H9 (cell line): ENCODE data around the gene KLLN. TPM values are rescaled to one million over a fixed set of nuclear protein-coding genes. Genes with fewer than 3 reads are reported as not detected.
A peak's percentile ranks its signal among the peaks of the same experiment; 100 is the strongest.

Experiments used
- DNase-seq: peaks from one replicate; pipeline ENCODE4 v3.0.0-alpha.2; 2017
- H2AFZ ChIP-seq: one replicate; pipeline ENCODE4 v1.6.1; 2013; ENCODE audit warnings: mild to moderate bottlenecking, low read length, control low read depth, moderate library complexity
- H2AK5ac ChIP-seq: 2 replicates; pipeline ENCODE4 v1.6.1; 2013; ENCODE audit warnings: low read length, control low read depth, mixed read lengths; ENCODE audit not compliant: insufficient read length
- H2BK120ac ChIP-seq: one replicate; pipeline ENCODE4 v1.6.1; 2013; ENCODE audit warnings: low read depth, mild to moderate bottlenecking, low read length, control low read depth, inconsistent platforms; ENCODE audit not compliant: poor library complexity, severe bottlenecking
- H2BK12ac ChIP-seq: 2 replicates; pipeline ENCODE4 v1.6.1; 2013; ENCODE audit warnings: low read length, control low read depth, mixed read lengths, low read depth; ENCODE audit not compliant: insufficient read length
- H2BK15ac ChIP-seq: 2 replicates; pipeline ENCODE4 v1.6.1; 2013; ENCODE audit warnings: low read depth, low read length, control low read depth
- H2BK20ac ChIP-seq: one replicate; pipeline ENCODE4 v1.6.1; 2013; ENCODE audit warnings: low read depth, mild to moderate bottlenecking, low read length, control low read depth, inconsistent platforms; ENCODE audit not compliant: poor library complexity, severe bottlenecking
- H2BK5ac ChIP-seq: 2 replicates; pipeline ENCODE4 v1.6.1; 2013; ENCODE audit warnings: low read length, control low read depth, mixed read lengths; ENCODE audit not compliant: insufficient read length
- H3K14ac ChIP-seq: 2 replicates; pipeline ENCODE4 v1.6.1; 2013; ENCODE audit warnings: low read length, control low read depth; ENCODE audit not compliant: insufficient read depth
- H3K18ac ChIP-seq: 2 replicates; pipeline ENCODE4 v1.6.1; 2013; ENCODE audit warnings: low read depth, mild to moderate bottlenecking, mixed read lengths, low read length, control low read depth; ENCODE audit not compliant: insufficient read length
- H3K23ac ChIP-seq: 2 replicates; pipeline ENCODE4 v1.6.1; 2013; ENCODE audit warnings: low read length, control low read depth, mixed read lengths, low read depth; ENCODE audit not compliant: insufficient read length
- H3K23me2 ChIP-seq: 2 replicates; pipeline ENCODE4 v1.6.1; 2013; ENCODE audit warnings: low read depth, mild to moderate bottlenecking, mixed read lengths, low read length, control low read depth; ENCODE audit not compliant: insufficient read length, poor library complexity, severe bottlenecking
- H3K27ac ChIP-seq: 2 replicates; pipeline ENCODE4 v1.5.1; 2013; ENCODE audit warnings: low read length, control low read depth, mixed read lengths, low read depth; ENCODE audit not compliant: insufficient read length
- H3K27me3 ChIP-seq: 2 replicates; pipeline ENCODE4 v1.6.1; 2013; ENCODE audit warnings: low read length, control low read depth, inconsistent platforms; ENCODE audit not compliant: insufficient read depth
- H3K4ac ChIP-seq: 2 replicates; pipeline ENCODE4 v1.6.1; 2013; ENCODE audit warnings: low read depth, mild to moderate bottlenecking, control low read depth, inconsistent platforms, low read length, moderate library complexity
- H3K4me1 ChIP-seq: 2 replicates; pipeline ENCODE4 v1.6.1; 2013; ENCODE audit warnings: low read length, control low read depth, inconsistent platforms; ENCODE audit not compliant: insufficient read depth
- H3K4me2 ChIP-seq: 2 replicates; pipeline ENCODE4 v1.6.1; 2013; ENCODE audit warnings: low read length, control low read depth, mixed read lengths; ENCODE audit not compliant: insufficient read length, insufficient read depth
- H3K56ac ChIP-seq: 2 replicates; pipeline ENCODE4 v1.6.1; 2013; ENCODE audit warnings: low read depth, mild to moderate bottlenecking, mixed read lengths, low read length, control low read depth; ENCODE audit not compliant: insufficient read length
- H3K79me1 ChIP-seq: 2 replicates; pipeline ENCODE4 v1.6.1; 2013; ENCODE audit warnings: low read depth, mild to moderate bottlenecking, moderate library complexity, low read length, control low read depth, inconsistent platforms; ENCODE audit not compliant: insufficient read depth, poor library complexity, severe bottlenecking
- H3K79me2 ChIP-seq: 2 replicates; pipeline ENCODE4 v1.6.1; 2013; ENCODE audit warnings: low read length, control low read depth, inconsistent platforms; ENCODE audit not compliant: insufficient read depth
- H3K9ac ChIP-seq: 2 replicates; pipeline ENCODE4 v1.6.1; 2013; ENCODE audit warnings: low read length, control low read depth, mixed read lengths; ENCODE audit not compliant: insufficient read length; ENCODE audit errors: extremely low read depth
- H3K9me3 ChIP-seq: one replicate; pipeline ENCODE4 v1.6.1; 2013; ENCODE audit warnings: low read depth, low read length, inconsistent platforms; ENCODE audit not compliant: control insufficient read depth
- H3T11ph ChIP-seq: one replicate; pipeline ENCODE4 v1.6.1; 2013; ENCODE audit warnings: mild to moderate bottlenecking, low read length, control low read depth, inconsistent platforms
- H4K20me1 ChIP-seq: one replicate; pipeline ENCODE4 v1.6.1; 2013; ENCODE audit not compliant: control insufficient read depth, insufficient read length, insufficient read depth
- H4K5ac ChIP-seq: 2 replicates; pipeline ENCODE4 v1.6.1; 2013; ENCODE audit warnings: low read depth, mild to moderate bottlenecking, mixed read lengths, low read length, control low read depth; ENCODE audit not compliant: insufficient read length
- H4K8ac ChIP-seq: replicated peaks from 2 replicates; pipeline ENCODE4 v1.6.1; 2013; ENCODE audit warnings: low read length, control low read depth, mixed read lengths, low read depth; ENCODE audit not compliant: insufficient read length
- H4K91ac ChIP-seq: 2 replicates; pipeline ENCODE4 v1.6.1; 2013; ENCODE audit warnings: low read depth, mild to moderate bottlenecking, moderate library complexity, mixed read lengths, low read length, control low read depth; ENCODE audit not compliant: insufficient read length
- H3K27ac Mint-ChIP-seq, 3 experiments: 2 replicates in 2 of 3; 3 replicates in 1 of 3; pipeline ENCODE4 v1.8.0; 2020 to 2021; ENCODE audit warnings: mixed read lengths in 3 of 3, mild to moderate bottlenecking in 1 of 3, moderate library complexity in 1 of 3
- H3K27me3 Mint-ChIP-seq: 2 replicates; pipeline ENCODE4 v1.8.0; 2021; ENCODE audit warnings: low read depth, mild to moderate bottlenecking, moderate library complexity, mixed read lengths
- H3K36me3 Mint-ChIP-seq, 3 experiments: 2 replicates in 2 of 3; 3 replicates in 1 of 3; pipeline ENCODE4 v1.8.0; 2020 to 2021; ENCODE audit warnings: low read depth in 3 of 3, mixed read lengths in 3 of 3; ENCODE audit not compliant: insufficient read depth in 1 of 3
- H3K4me1 Mint-ChIP-seq, 2 experiments: 2 replicates each; pipeline ENCODE4 v1.8.0; 2020; ENCODE audit warnings: mixed read lengths in 2 of 2
- H3K4me3 Mint-ChIP-seq, 2 experiments: 2 replicates in 1 of 2; 3 replicates in 1 of 2; pipeline ENCODE4 v1.8.0; 2020 to 2021; ENCODE audit warnings: mild to moderate bottlenecking in 2 of 2, mixed read lengths in 2 of 2, moderate library complexity in 1 of 2
- H3K9me3 Mint-ChIP-seq, 2 experiments: 2 replicates in 1 of 2; 3 replicates in 1 of 2; pipeline ENCODE4 v1.8.0; 2020; ENCODE audit warnings: mild to moderate bottlenecking in 2 of 2, mixed read lengths in 2 of 2, moderate library complexity in 1 of 2
- CTCF ChIP-seq: fragments of 200-600 bp; sonication (generic); conservative IDR thresholded peaks from 3 replicates; pipeline ENCODE4 v1.8.0; 2021; ENCODE audit warnings: antibody characterized with exemption, mild to moderate bottlenecking
- WGBS: extraction: QIAGEN DNeasy Blood & Tissue Kit; methylation state at CpG from one replicate; pipeline ENCODE4 v1.1.7; 2013; ENCODE audit warnings: missing lambda C conversion rate, low lambda C conversion rate, mixed read lengths; ENCODE audit not compliant: insufficient read length; ENCODE audit errors: extremely low coverage; 5-methylcytosine and 5-hydroxymethylcytosine counted together
- total RNA-seq: library from RNA; stranded (reverse); gene quantifications from 2 replicates; pipeline ENCODE4 v1.2.1, GENCODE V29; 2021

The KLLN gene
- total RNA-seq, 1 experiment from 2014 or later, result 0.79 TPM

- Histone ChIP-seq H3K14ac (no peak overlapping the region), H3K27me3 (no peaks in the 10 kb centered on the region), H2AFZ (no peak overlapping the region), H2BK12ac (no peak overlapping the region), H3K79me2 (peaks cover 21% of the 10 kb centered on the region; the same call in 1 of the 2 replicates), H2AK5ac (no peak overlapping the region), H3K4me1 (no peaks in the 10 kb centered on the region), H3K4ac (no peak overlapping the region), H4K20me1 (no peaks in the 10 kb centered on the region), H3K56ac (no peak overlapping the region), H3T11ph (no peak overlapping the region), H3K23me2 (peaks cover 6% of the 10 kb centered on the region), H3K18ac (no peak overlapping the region), H3K27ac (no peak overlapping the region), H3K79me1 (no peaks in the 10 kb centered on the region), H2BK20ac (no peak overlapping the region), H4K91ac (no peak overlapping the region), H2BK5ac (no peak overlapping the region), H4K5ac (no peak overlapping the region), H3K9me3 (no peaks in the 10 kb centered on the region), H3K23ac (no peak overlapping the region), H2BK15ac (no peak overlapping the region), H3K9ac (no peak overlapping the region), H3K4me2 (peak overlapping the region; percentile 68), H2BK120ac (no peak overlapping the region), H4K8ac (no peak overlapping the region)
- DNase-seq, result no peak
- no CpG with 5 or more reads among the region's 9 CpGs for WGBS
- peak overlapping the region; percentile 96 to 97 for H3K4me3 Mint-ChIP-seq
- peaks cover 2% of the 10 kb centered on the region; the same call in 1 of the 2 replicates for H3K27me3 Mint-ChIP-seq
- H3K9me3 Mint-ChIP-seq, result no peaks in the 10 kb centered on the region
- peak; percentile 51; the same call in 2 of the 3 replicates for TF ChIP-seq CTCF
- H3K4me1 Mint-ChIP-seq, result peaks cover 19 to 20% of the 10 kb centered on the region in 2 experiments
- H3K27ac Mint-ChIP-seq, result no peak overlapping the region
- peaks cover 13 to 21% (median 16%) of the 10 kb centered on the region in 3 experiments for H3K36me3 Mint-ChIP-seq
Observed at GRCh38 chr10:87816163-87816897, 47.0 kb downstream of the KLLN start.

Other genes starting within 250 kb of the KLLN start
- 24.0 and 24.5 TPM in 2 replicates for gene PAPSS2, start 203.7 kb downstream of the KLLN start, total RNA-seq
- gene ATAD1, start 45.3 kb downstream of the KLLN start, total RNA-seq, result 38.7 and 39.7 TPM in 2 replicates
- 49.5 and 52.8 TPM in 2 replicates for gene PTEN, start 92 bp upstream of the KLLN start, total RNA-seq